HG03432 (cell line): Measurements from ENCODE around the gene SIK3.

ENCODE experiments used
- ATAC-seq: cut with Tn5 transposase; IDR thresholded peaks from one replicate; pipeline ENCODE4 v1.9.1; 2021; ENCODE audit warnings: mild to moderate bottlenecking, moderate library complexity; ENCODE audit not compliant: unreplicated experiment

The SIK3 gene

GRCh38 chr11:116901964-116902688, 196.1 kb downstream of the SIK3 start:
- ATAC-seq = no peak

- no peak for ATAC-seq
These were observed 197.0 kb downstream of the SIK3 start for GRCh38 chr11:116901211-116901610.

GRCh38 chr11:116896211-116896610, 202.0 kb downstream of the SIK3 start:
- no peak for ATAC-seq

GRCh38 chr11:116895048-116895757, 203.0 kb downstream of the SIK3 start:
- ATAC-seq = no peak

GRCh38 chr11:116893906-116894305, 204.3 kb downstream of the SIK3 start:
- no peak for ATAC-seq

GRCh38 chr11:116893437-116893836, 204.8 kb downstream of the SIK3 start:
- no peak for ATAC-seq

GRCh38 chr11:116892374-116892773, 205.9 kb downstream of the SIK3 start:
- no peak for ATAC-seq

GRCh38 chr11:116891746-116892145, 206.5 kb downstream of the SIK3 start:
- no peak for ATAC-seq

GRCh38 chr11:116890607-116891006, 207.6 kb downstream of the SIK3 start:
- no peak for ATAC-seq

GRCh38 chr11:116890193-116890592, 208.0 kb downstream of the SIK3 start:
- peak; percentile 74 for ATAC-seq

GRCh38 chr11:116888884-116889549, 209.2 kb downstream of the SIK3 start:
- no peak for ATAC-seq

GRCh38 chr11:116888024-116888423, 210.2 kb downstream of the SIK3 start:
- no peak for ATAC-seq

GRCh38 chr11:116885951-116886655, 212.1 kb downstream of the SIK3 start:
- ATAC-seq = no peak

- ATAC-seq = no peak
These were observed 215.8 kb downstream of the SIK3 start for GRCh38 chr11:116882386-116882785.

GRCh38 chr11:116881143-116881542, 217.1 kb downstream of the SIK3 start:
- no peak for ATAC-seq

- peak; percentile 44 for ATAC-seq
These were observed 218.2 kb downstream of the SIK3 start for GRCh38 chr11:116879800-116880625.

- ATAC-seq = no peak
These were observed 221.6 kb downstream of the SIK3 start for GRCh38 chr11:116876656-116877055.

- ATAC-seq = no peak
These were observed 223.0 kb downstream of the SIK3 start for GRCh38 chr11:116875194-116875593.

GRCh38 chr11:116874251-116874650, 224.0 kb downstream of the SIK3 start:
- no peak for ATAC-seq

GRCh38 chr11:116873381-116873780, 224.8 kb downstream of the SIK3 start:
- no peak for ATAC-seq
